Measurements from ENCODE around the gene IGFL3. TPM values are rescaled to one million over a fixed set of nuclear protein-coding genes. Genes with fewer than 3 reads are reported as not detected.

The IGFL3 gene
- total and polyA plus RNA-seq, 3 experiments from 2014 or later = not detected

DNA sequence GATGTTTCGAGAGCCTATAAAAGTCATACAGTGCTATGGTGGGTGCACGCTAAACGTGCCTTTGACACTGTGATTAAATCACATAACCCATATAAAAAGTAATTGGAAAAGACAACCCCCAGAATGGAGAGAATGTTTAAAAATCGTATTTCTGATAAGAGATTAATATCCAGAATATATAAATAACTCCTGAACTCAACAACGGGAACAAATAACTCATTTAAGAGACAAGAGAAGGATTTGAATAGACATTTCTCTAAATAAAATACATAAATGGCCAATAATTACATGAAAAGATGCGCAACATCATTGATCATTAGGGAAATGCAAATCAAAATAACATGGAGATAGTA is 46.7 kb downstream of the IGFL3 start:
- Histone ChIP-seq H3K9me3 (ENCODE audit: low read length) (no peaks in the 10 kb centered on the region), H3K4me1 (ENCODE audit: insufficient read depth, low read length) (no peaks in the 10 kb centered on the region), H3K36me3 (ENCODE audit: insufficient read depth, low read length) (no peaks in the 10 kb centered on the region), H3K27ac (ENCODE audit: low read depth, low read length) (no peak overlapping the region), H3K4me3 (ENCODE audit: low read length) (no peak overlapping the region), H3K27me3 (ENCODE audit: insufficient read depth, low read length, poor library complexity, severe bottlenecking) (peaks cover 36% of the 10 kb centered on the region)
- Mint-ChIP-seq H3K4me3 (no peak overlapping the region), H3K9me3 (peaks cover 0 to 9% (median 2%) of the 10 kb centered on the region in 5 donors), H3K36me3 (no peaks in the 10 kb centered on the region), H3K27me3 (peaks cover 58 to 93% of the 10 kb centered on the region in 2 donors), H3K27ac (no peak overlapping the region), H3K4me1 (peaks cover 3 to 11% (median 8%) of the 10 kb centered on the region in 3 donors)
- ChIA-PET CTCF (interaction anchor here (0.7 kb wide), 1 partner anchor 186 kb away, joined by 3 read pairs; no protein-coding TSS in a partner anchor), POLR2A (no interaction called here)
- DNase-seq = no peak

- H3K4me1 ChIP-seq (ENCODE audit: insufficient read depth, low read length) = no peaks in the 10 kb centered on the region
- H3K4me3 ChIP-seq (ENCODE audit: low read length) = no peak overlapping the region
- DNase-seq = no peak
- H3K27me3 Mint-ChIP-seq = peaks cover 59 to 93% of the 10 kb centered on the region in 2 donors
- peaks cover 3 to 11% (median 8%) of the 10 kb centered on the region in 3 donors for H3K4me1 Mint-ChIP-seq
- ChIA-PET CTCF (no interaction called here), POLR2A (no interaction called here)
- H3K36me3 ChIP-seq (ENCODE audit: insufficient read depth, low read length) = no peaks in the 10 kb centered on the region
- H3K36me3 Mint-ChIP-seq = no peaks in the 10 kb centered on the region
- H3K9me3 Mint-ChIP-seq = peaks cover 0 to 9% (median 2%) of the 10 kb centered on the region in 5 donors
- H3K4me3 Mint-ChIP-seq = peak overlapping the region in 1 of 7 donors; percentile 65
- no peak overlapping the region for H3K27ac ChIP-seq (ENCODE audit: low read depth, low read length)
- peaks cover 36% of the 10 kb centered on the region for H3K27me3 ChIP-seq (ENCODE audit: insufficient read depth, low read length, poor library complexity, severe bottlenecking)
- peak overlapping the region in 1 of 8 donors; percentile 39 for H3K27ac Mint-ChIP-seq
- H3K9me3 ChIP-seq (ENCODE audit: low read length) = no peaks in the 10 kb centered on the region
These were observed 47.3 kb downstream of the IGFL3 start for GRCh38 chr19:46076951-46077814.

GRCh38 chr19:46076031-46076880 is 48.2 kb downstream of the IGFL3 start:
- Histone ChIP-seq H3K4me1 (ENCODE audit: insufficient read depth, low read length) (no peaks in the 10 kb centered on the region), H3K9me3 (ENCODE audit: low read length) (no peaks in the 10 kb centered on the region), H3K27me3 (ENCODE audit: insufficient read depth, low read length, poor library complexity, severe bottlenecking) (peaks cover 32% of the 10 kb centered on the region), H3K27ac (ENCODE audit: low read depth, low read length) (no peak overlapping the region), H3K4me3 (ENCODE audit: low read length) (no peak overlapping the region), H3K36me3 (ENCODE audit: insufficient read depth, low read length) (no peaks in the 10 kb centered on the region)
- H3K9me3 Mint-ChIP-seq = peaks cover 0 to 9% (median 2%) of the 10 kb centered on the region in 5 donors
- CTCF ChIA-PET = no interaction called here
- no peaks in the 10 kb centered on the region for H3K36me3 Mint-ChIP-seq
- peaks cover 54 to 90% of the 10 kb centered on the region in 2 donors for H3K27me3 Mint-ChIP-seq
- no peak for DNase-seq
- no peak overlapping the region for H3K4me3 Mint-ChIP-seq
- H3K4me1 Mint-ChIP-seq = peaks cover 3 to 11% (median 8%) of the 10 kb centered on the region in 3 donors
- H3K27ac Mint-ChIP-seq = peak overlapping the region in 1 of 8 donors; percentile 39
- POLR2A ChIA-PET = no interaction called here

DNA sequence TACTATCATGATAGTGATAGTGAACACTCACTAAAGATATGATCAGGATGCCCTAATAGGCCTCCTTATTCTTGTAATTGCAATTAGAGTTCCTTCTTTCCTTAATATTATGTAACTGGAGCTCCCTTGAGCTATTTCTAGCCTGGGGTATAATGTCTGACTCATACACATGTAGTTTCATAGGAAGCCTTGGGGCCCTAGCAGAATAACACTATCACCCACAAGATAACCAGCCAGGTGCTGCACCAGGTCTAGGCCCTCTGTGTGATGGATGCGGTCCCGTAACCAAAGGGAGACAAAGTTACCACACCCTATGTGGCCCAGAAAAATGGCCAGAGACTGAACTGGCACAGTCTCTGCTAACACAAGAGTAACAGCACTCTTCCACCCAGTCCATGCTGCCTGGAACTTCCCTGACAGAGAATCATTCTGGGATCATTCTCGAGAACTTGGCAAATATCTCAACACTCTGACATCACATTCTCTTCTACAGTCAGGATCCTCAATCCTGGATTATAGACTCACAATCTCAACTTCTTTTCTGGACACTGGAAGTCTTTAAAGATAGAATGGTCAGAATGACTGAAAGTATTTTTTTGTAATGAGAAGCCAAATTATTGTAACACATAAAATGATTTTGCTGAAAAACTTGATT is 51.1 kb downstream of the IGFL3 start:
- no peaks in the 10 kb centered on the region for H3K36me3 ChIP-seq (ENCODE audit: insufficient read depth, low read length)
- Mint-ChIP-seq H3K4me1 (peaks cover 3 to 11% (median 8%) of the 10 kb centered on the region in 3 donors), H3K36me3 (no peaks in the 10 kb centered on the region), H3K9me3 (peaks cover 0 to 7% (median 0%) of the 10 kb centered on the region in 5 donors), H3K27me3 (peaks cover 42 to 94% of the 10 kb centered on the region in 2 donors), H3K4me3 (no peak overlapping the region), H3K27ac (no peak overlapping the region)
- no peak overlapping the region for H3K27ac ChIP-seq (ENCODE audit: low read depth, low read length)
- CTCF ChIA-PET = no interaction called here
- DNase-seq = no peak
- POLR2A ChIA-PET = no interaction called here
- peaks cover 26% of the 10 kb centered on the region for H3K27me3 ChIP-seq (ENCODE audit: insufficient read depth, low read length, poor library complexity, severe bottlenecking)
- no peaks in the 10 kb centered on the region for H3K9me3 ChIP-seq (ENCODE audit: low read length)
- no peak overlapping the region for H3K4me3 ChIP-seq (ENCODE audit: low read length)
- H3K4me1 ChIP-seq (ENCODE audit: insufficient read depth, low read length) = no peaks in the 10 kb centered on the region

Other genes starting within 250 kb of the IGFL3 start
- 10 to 100 TPM; 17.9 to 18.6 TPM for gene IRF2BP1, start 238.5 kb downstream of the IGFL3 start, total RNA-seq
- 8.5 TPM for gene IRF2BP1, start 238.5 kb downstream of the IGFL3 start, polyA plus RNA-seq
- 1 to 10 TPM; 4.9 to 5.8 TPM for gene MYPOP, start 222.1 kb downstream of the IGFL3 start, total RNA-seq
- gene MYPOP, start 222.1 kb downstream of the IGFL3 start, polyA plus RNA-seq = 0.46 TPM
- gene NANOS2, start 209.9 kb downstream of the IGFL3 start, total RNA-seq = not detected
- not detected for gene NANOS2, start 209.9 kb downstream of the IGFL3 start, polyA plus RNA-seq
- gene NOVA2, start 150.8 kb downstream of the IGFL3 start, total RNA-seq = not detected
- not detected for gene NOVA2, start 150.8 kb downstream of the IGFL3 start, polyA plus RNA-seq
- 10 to 100 TPM; 20.0 to 23.3 TPM for gene CCDC61, start 129.2 kb downstream of the IGFL3 start, total RNA-seq
- 13.8 TPM for gene CCDC61, start 129.2 kb downstream of the IGFL3 start, polyA plus RNA-seq
- not detected for gene PGLYRP1, start 101.6 kb downstream of the IGFL3 start, total RNA-seq
- not detected for gene PGLYRP1, start 101.6 kb downstream of the IGFL3 start, polyA plus RNA-seq
- gene IGFL4, start 83.7 kb downstream of the IGFL3 start, total RNA-seq = not detected
- not detected for gene IGFL4, start 83.7 kb downstream of the IGFL3 start, polyA plus RNA-seq
- not detected for gene IGFL2, start 23.6 kb upstream of the IGFL3 start, total RNA-seq
- not detected for gene IGFL2, start 23.6 kb upstream of the IGFL3 start, polyA plus RNA-seq
- gene IGFL1, start 105.1 kb upstream of the IGFL3 start, total RNA-seq = not detected
- gene IGFL1, start 105.1 kb upstream of the IGFL3 start, polyA plus RNA-seq = not detected
- not detected for gene HIF3A, start 172.4 kb upstream of the IGFL3 start, total RNA-seq
- gene HIF3A, start 172.4 kb upstream of the IGFL3 start, polyA plus RNA-seq = not detected
- gene PPP5C, start 222.4 kb upstream of the IGFL3 start, total RNA-seq = 100 to 1,000 TPM; 124 TPM
- 38.7 TPM for gene PPP5C, start 222.4 kb upstream of the IGFL3 start, polyA plus RNA-seq

All from CD8-positive, alpha-beta memory T cell (primary cell).